ENCODE results near the gene PI4K2B. TPM values are rescaled to one million over a fixed set of nuclear protein-coding genes. Genes with fewer than 3 reads are reported as not detected.

Gene PI4K2B
- total RNA-seq, 1 experiment from 2014 or later, result 10.3 TPM

DNA sequence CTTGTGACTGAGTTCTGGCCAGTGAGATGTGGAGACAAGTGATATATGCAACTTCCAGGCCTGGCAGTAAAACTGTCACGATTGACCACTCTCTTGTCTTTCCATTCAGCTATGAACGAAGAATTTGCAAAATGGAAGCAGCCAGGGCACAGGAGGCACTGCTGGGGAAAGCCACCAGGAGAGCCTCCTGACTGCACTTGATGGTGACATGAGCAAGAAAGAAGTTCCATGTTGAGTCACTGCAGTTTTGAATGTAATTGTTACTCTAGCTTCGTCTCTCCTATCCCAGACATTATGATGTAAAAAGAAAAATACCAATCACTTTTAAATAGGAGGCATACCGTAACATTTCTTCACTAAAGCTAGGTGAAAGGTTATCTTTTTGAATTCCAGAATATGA lies 46.4 kb downstream of the PI4K2B start:
- no CpG with 5 or more reads among the region's 4 CpGs for WGBS (ENCODE audit: extremely low coverage, insufficient read length, low lambda C conversion rate)
- no peaks in the 10 kb centered on the region for H3K9me3 Mint-ChIP-seq
- H3K56ac ChIP-seq (ENCODE audit: insufficient read length, low read depth, low read length), result no peak overlapping the region

More for the DNA sequence above, 46.4 kb downstream of the PI4K2B start:
- no peak overlapping the region for H3K4ac ChIP-seq (ENCODE audit: low read depth, low read length)
- no peak overlapping the region for H3K14ac ChIP-seq (ENCODE audit: insufficient read depth, low read length)
- Mint-ChIP-seq H3K4me1 (no peaks in the 10 kb centered on the region), H3K27me3 (ENCODE audit: low read depth) (peaks cover 2% of the 10 kb centered on the region; the same call in 1 of the 2 replicates), H3K36me3 (ENCODE audit: insufficient read depth in 1 of 3, low read depth in 3 of 3) (peaks cover 0 to 11% (median 0%) of the 10 kb centered on the region in 3 experiments; a peak in 3 of 7 replicates), H3K4me3 (no peak overlapping the region), H3K27ac (no peak overlapping the region)
- H3K9ac ChIP-seq (ENCODE audit: extremely low read depth, insufficient read length, low read length), result no peak overlapping the region
- H3K79me1 ChIP-seq (ENCODE audit: insufficient read depth, low read depth, low read length, poor library complexity, severe bottlenecking), result no peaks in the 10 kb centered on the region
- no peak overlapping the region for H2BK15ac ChIP-seq (ENCODE audit: low read depth, low read length)
- no peak overlapping the region for H2BK120ac ChIP-seq (ENCODE audit: low read depth, low read length, poor library complexity, severe bottlenecking)
- TF ChIP-seq, protein P1, sequence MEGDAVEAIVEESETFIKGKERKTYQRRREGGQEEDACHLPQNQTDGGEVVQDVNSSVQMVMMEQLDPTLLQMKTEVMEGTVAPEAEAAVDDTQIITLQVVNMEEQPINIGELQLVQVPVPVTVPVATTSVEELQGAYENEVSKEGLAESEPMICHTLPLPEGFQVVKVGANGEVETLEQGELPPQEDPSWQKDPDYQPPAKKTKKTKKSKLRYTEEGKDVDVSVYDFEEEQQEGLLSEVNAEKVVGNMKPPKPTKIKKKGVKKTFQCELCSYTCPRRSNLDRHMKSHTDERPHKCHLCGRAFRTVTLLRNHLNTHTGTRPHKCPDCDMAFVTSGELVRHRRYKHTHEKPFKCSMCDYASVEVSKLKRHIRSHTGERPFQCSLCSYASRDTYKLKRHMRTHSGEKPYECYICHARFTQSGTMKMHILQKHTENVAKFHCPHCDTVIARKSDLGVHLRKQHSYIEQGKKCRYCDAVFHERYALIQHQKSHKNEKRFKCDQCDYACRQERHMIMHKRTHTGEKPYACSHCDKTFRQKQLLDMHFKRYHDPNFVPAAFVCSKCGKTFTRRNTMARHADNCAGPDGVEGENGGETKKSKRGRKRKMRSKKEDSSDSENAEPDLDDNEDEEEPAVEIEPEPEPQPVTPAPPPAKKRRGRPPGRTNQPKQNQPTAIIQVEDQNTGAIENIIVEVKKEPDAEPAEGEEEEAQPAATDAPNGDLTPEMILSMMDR (conservative IDR thresholded peaks at IDR 0.05), result no peak
- no peak overlapping the region for H3K4me2 ChIP-seq (ENCODE audit: insufficient read depth, insufficient read length, low read length)
- H4K5ac ChIP-seq (ENCODE audit: insufficient read length, low read depth, low read length), result no peak overlapping the region
- H4K8ac ChIP-seq (replicated peaks; ENCODE audit: insufficient read length, low read depth, low read length), result no peak overlapping the region
- H3T11ph ChIP-seq (ENCODE audit: low read length), result no peak overlapping the region
- H4K91ac ChIP-seq (ENCODE audit: insufficient read length, low read depth, low read length), result no peak overlapping the region
- H3K9me3 ChIP-seq (ENCODE audit: control insufficient read depth, low read depth, low read length), result no peaks in the 10 kb centered on the region
- no peaks in the 10 kb centered on the region for H3K4me1 ChIP-seq (ENCODE audit: insufficient read depth, low read length)
- H3K23ac ChIP-seq (ENCODE audit: insufficient read length, low read depth, low read length), result no peak overlapping the region
- no peak overlapping the region for H2BK12ac ChIP-seq (ENCODE audit: insufficient read length, low read depth, low read length)
- no peaks in the 10 kb centered on the region for H3K79me2 ChIP-seq (ENCODE audit: insufficient read depth, low read length)
- DNase-seq, result no peak
- H4K20me1 ChIP-seq (ENCODE audit: control insufficient read depth, insufficient read depth, insufficient read length), result no peaks in the 10 kb centered on the region
- H2BK5ac ChIP-seq (ENCODE audit: insufficient read length, low read length), result no peak overlapping the region
- H3K27me3 ChIP-seq (ENCODE audit: insufficient read depth, low read length), result no peaks in the 10 kb centered on the region
- no peak overlapping the region for H2BK20ac ChIP-seq (ENCODE audit: low read depth, low read length, poor library complexity, severe bottlenecking)
- H2AK5ac ChIP-seq (ENCODE audit: insufficient read length, low read length), result no peak overlapping the region
- H3K27ac ChIP-seq (ENCODE audit: insufficient read length, low read depth, low read length), result no peak overlapping the region
- no peaks in the 10 kb centered on the region for H3K23me2 ChIP-seq (ENCODE audit: insufficient read length, low read depth, low read length, poor library complexity, severe bottlenecking)
- H3K18ac ChIP-seq (ENCODE audit: insufficient read length, low read depth, low read length), result no peak overlapping the region
- no peak overlapping the region for H2AFZ ChIP-seq (ENCODE audit: low read length)

All from H9 (cell line).